Spleen (tissue), 7 donors: Measurements from ENCODE around the gene IL1R2.

ENCODE experiments used
- CTCF ChIP-seq, 11 experiments: fragments of 200-600 bp in 7 of 11; fragments of 450-650 bp in 4 of 11; sonication (generic) in 4 of 11; IDR thresholded peaks in 8 of 11; conservative IDR thresholded peaks in 3 of 11; 1 replicate in 7 of 11; 2 replicates in 4 of 11; pipeline versions ENCODE4 v1.4.0 to v1.8.0; 2016 to 2021; ENCODE audit warnings: antibody characterized with exemption in 11 of 11, inconsistent platforms in 4 of 11, mild to moderate bottlenecking in 1 of 11
- POLR2A ChIP-seq, 3 donors: fragments of 450-650 bp; IDR thresholded peaks; one replicate each; pipeline ENCODE4 v1.5.1; 2017; ENCODE audit warnings: antibody characterized with exemption in 3 of 3, mild to moderate bottlenecking in 1 of 3
- POLR2AphosphoS5 ChIP-seq, 3 donors: sonication (generic); formaldehyde crosslinking; IDR thresholded peaks; one replicate each; pipeline ENCODE4 v1.5.1; 2017; ENCODE audit warnings: antibody characterized with exemption in 3 of 3
- donor health status: DM: no; HTN: no; CAD: no; lungs with moderate emphysema.
- donor health status: DM: no; HTN: no; CAD: no.
- donor health status: DM: no; HTN: no; CAD: no.

DNA sequence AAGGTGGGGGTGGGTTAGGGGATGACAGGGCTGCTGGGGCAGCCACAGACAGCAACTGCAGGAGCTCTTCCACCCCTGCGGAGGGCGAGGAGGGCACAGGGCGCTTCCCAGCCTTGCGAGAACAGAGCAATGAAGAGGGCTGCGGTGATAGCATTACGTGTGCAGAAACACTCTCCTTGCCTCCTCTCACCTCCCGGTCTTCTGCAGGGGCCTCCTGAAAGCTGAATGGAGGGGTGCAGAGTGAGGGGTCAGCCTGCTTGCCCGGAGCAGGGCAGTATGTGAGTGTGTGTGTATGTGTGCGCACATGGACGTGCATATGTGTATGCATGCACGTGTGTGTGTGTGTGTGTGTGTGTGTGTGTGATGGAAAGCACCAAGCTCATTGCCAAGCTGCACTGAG, 29.5 kb upstream of the IL1R2 start:
- TF ChIP-seq CTCF (IDR thresholded peaks at IDR 0.05 in 8 of 11, conservative IDR thresholded peaks at IDR 0.05 in 3 of 11) (no peak), POLR2AphosphoS5 (IDR thresholded peaks at IDR 0.05) (peak in 1 of 3 donors; percentile 44), POLR2A (IDR thresholded peaks at IDR 0.05) (no peak)
